Body of pancreas (tissue), 4 donors: Measurements from ENCODE around the gene MCF2L2.

Experiments used
- CTCF ChIP-seq, 7 experiments: fragments of 450-650 bp in 4 of 7; fragments of 200-600 bp in 3 of 7; sonication (generic) in 3 of 7; IDR thresholded peaks; one replicate each; pipeline ENCODE4 v1.5.1; 2016 to 2019; ENCODE audit warnings: antibody characterized with exemption in 7 of 7
- POLR2A ChIP-seq, 3 donors: fragments of 450-650 bp; IDR thresholded peaks; one replicate each; pipeline ENCODE4 v1.6.1; 2016; ENCODE audit warnings: antibody characterized with exemption in 3 of 3, mild to moderate bottlenecking in 2 of 3

GRCh38 chr3:183269345-183269744 lies 159.1 kb downstream of the MCF2L2 start:
- no peak for TF ChIP-seq CTCF (IDR thresholded peaks at IDR 0.05)
- TF ChIP-seq POLR2A (IDR thresholded peaks at IDR 0.05): no peak
